Nucleus accumbens (tissue), 56 donors: ENCODE results near the gene CHD6.
A peak's percentile ranks its signal among the peaks of the same experiment; 100 is the strongest.

ENCODE experiments used
- DNase-seq, 56 donors: peaks; one replicate each; lab custom pipeline; 2025; lab: John Stamatoyannopoulos, UW

The CHD6 gene

GRCh38 chr20:41509316-41510200 lies 108.6 kb downstream of the CHD6 start:
- peak in 2 of 56 donors; percentile 0 to 1 for DNase-seq

GRCh38 chr20:41508335-41508734 lies 109.8 kb downstream of the CHD6 start:
- DNase-seq = no peak

- DNase-seq = no peak
Observed at GRCh38 chr20:41507851-41508250, 110.3 kb downstream of the CHD6 start.

- no peak for DNase-seq
Observed at GRCh38 chr20:41507436-41507835, 110.7 kb downstream of the CHD6 start.

- DNase-seq = no peak
Observed at GRCh38 chr20:41506192-41506915, 111.8 kb downstream of the CHD6 start.

- DNase-seq = no peak
Observed at GRCh38 chr20:41505184-41505583, 113.0 kb downstream of the CHD6 start.

GRCh38 chr20:41501376-41501775 lies 116.8 kb downstream of the CHD6 start:
- DNase-seq = no peak

GRCh38 chr20:41499961-41500725 lies 118.0 kb downstream of the CHD6 start:
- DNase-seq = no peak

- DNase-seq = no peak
Observed at GRCh38 chr20:41499064-41499463, 119.1 kb downstream of the CHD6 start.

- DNase-seq = no peak
Observed at GRCh38 chr20:41497186-41497895, 120.8 kb downstream of the CHD6 start.

- DNase-seq = no peak
Observed at GRCh38 chr20:41494451-41494850, 123.7 kb downstream of the CHD6 start.

- no peak for DNase-seq
Observed at GRCh38 chr20:41483553-41483930, 134.6 kb downstream of the CHD6 start.

GRCh38 chr20:41482647-41483552 lies 135.3 kb downstream of the CHD6 start:
- no peak for DNase-seq

- peak in 1 of 56 donors; percentile 1 for DNase-seq
Observed at GRCh38 chr20:41480054-41480770, 138.0 kb downstream of the CHD6 start.

GRCh38 chr20:41479113-41479512 lies 139.1 kb downstream of the CHD6 start:
- DNase-seq = no peak

GRCh38 chr20:41478026-41478425 lies 140.2 kb downstream of the CHD6 start:
- no peak for DNase-seq

GRCh38 chr20:41476446-41476845 lies 141.7 kb downstream of the CHD6 start:
- DNase-seq = no peak

- DNase-seq = no peak
Observed at GRCh38 chr20:41476013-41476441, 142.2 kb downstream of the CHD6 start.

GRCh38 chr20:41475503-41475902 lies 142.7 kb downstream of the CHD6 start:
- DNase-seq = no peak
